CD4-positive, alpha-beta T cell (primary cell): ENCODE data around the gene ZGRF1. TPM values are rescaled to one million over a fixed set of nuclear protein-coding genes. Genes with fewer than 3 reads are reported as not detected.

Source experiments
- ATAC-seq: fragments of 200-7000 bp; cut with Tn5 transposase; one replicate; pipeline ENCODE4 v1.10.0; 2022; ENCODE audit warnings: mild to moderate bottlenecking; ENCODE audit not compliant: poor library complexity
- CTCF ChIA-PET: fragments of 350-600 bp; sonication (Branson Sonifier 250); formaldehyde crosslinking; loops from one replicate; lab custom pipeline; 2021; ENCODE audit warnings: antibody characterized with exemption, inconsistent platforms; lab: Charles Lee
- POLR2A ChIA-PET: fragments of 350-600 bp; sonication (Branson Sonifier 250); formaldehyde crosslinking; loops from one replicate; lab custom pipeline; 2021; ENCODE audit warnings: antibody characterized with exemption, inconsistent platforms; lab: Charles Lee
- DNase-seq, 14 experiments: peaks; one replicate each; pipeline ENCODE4 v3.0.0-alpha.2; 2013 to 2020; ENCODE audit warnings: mixed read lengths in 2 of 14
- H3K27ac ChIP-seq, 2 donors: one replicate each; pipeline versions ENCODE4 v1.5.1 to v1.7.0; 2013; ENCODE audit warnings: low read length in 2 of 2, low read depth in 1 of 2, mild to moderate bottlenecking in 1 of 2
- H3K27me3 ChIP-seq, 2 experiments: 1 replicate in 1 of 2; 2 replicates in 1 of 2; pipeline versions ENCODE4 v1.6.1 to v1.7.0; 2013; ENCODE audit warnings: low read length in 2 of 2, control low read depth in 1 of 2, mild to moderate bottlenecking in 1 of 2, moderate library complexity in 1 of 2; ENCODE audit not compliant: insufficient read depth in 2 of 2, control insufficient read depth in 1 of 2
- H3K36me3 ChIP-seq: one replicate; pipeline ENCODE4 v1.6.1; 2013; ENCODE audit warnings: low read length, control low read depth; ENCODE audit not compliant: insufficient read depth
- H3K4me1 ChIP-seq: one replicate; pipeline ENCODE4 v1.6.1; 2013; ENCODE audit warnings: low read length, control low read depth; ENCODE audit not compliant: insufficient read depth
- H3K4me3 ChIP-seq: one replicate; pipeline ENCODE4 v1.5.1; 2013; ENCODE audit warnings: mild to moderate bottlenecking, low read length, moderate library complexity
- H3K9me3 ChIP-seq, 2 experiments: 1 replicate in 1 of 2; 2 replicates in 1 of 2; pipeline versions ENCODE4 v1.6.1 to v1.7.0; 2013; ENCODE audit warnings: low read length in 2 of 2, mild to moderate bottlenecking in 2 of 2, control low read depth in 1 of 2, moderate library complexity in 1 of 2; ENCODE audit not compliant: control insufficient read depth in 1 of 2, insufficient read depth in 1 of 2
- H3K27ac Mint-ChIP-seq: one replicate; pipeline ENCODE4 v1.8.0; 2020; ENCODE audit warnings: mixed read lengths
- H3K27me3 Mint-ChIP-seq: one replicate; pipeline ENCODE4 v1.8.0; 2021; ENCODE audit warnings: mixed read lengths
- H3K36me3 Mint-ChIP-seq: one replicate; pipeline ENCODE4 v1.8.0; 2021; ENCODE audit warnings: low read depth, mixed read lengths
- H3K4me1 Mint-ChIP-seq: one replicate; pipeline ENCODE4 v1.8.0; 2021; ENCODE audit warnings: low read depth, mixed read lengths
- H3K4me3 Mint-ChIP-seq: one replicate; pipeline ENCODE4 v1.8.0; 2020; ENCODE audit warnings: mild to moderate bottlenecking, mixed read lengths
- H3K9me3 Mint-ChIP-seq: one replicate; pipeline ENCODE4 v1.8.0; 2020; ENCODE audit warnings: mixed read lengths
- CTCF ChIP-seq: fragments of 200-600 bp; IDR thresholded peaks from one replicate; pipeline ENCODE4 v1.8.0; 2022; ENCODE audit warnings: antibody characterized with exemption, mild to moderate bottlenecking
- intact Hi-C, 2 experiments: fragments of 100-400 bp; cut with DNase I in 1 of 2; cut with micrococcal nuclease in 1 of 2; formaldehyde crosslinking; loops; one replicate each; pipeline versions ENCODE4 v1.15.1 to v1.9.0; 2023 to 2025; cut with DNase I, micrococcal nuclease
- polyA plus RNA-seq, 2 donors: library from polyadenylated mRNA; unstranded; fragments of 120-200 nt; gene quantifications; one replicate each; pipeline ENCODE4 v1.2.1, GENCODE V29; 2013
- total RNA-seq, 174 experiments: library from RNA in 2 of 174; stranded (reverse) in 2 of 174; gene quantifications; one replicate each; pipeline ENCODE4 v1.2.3 and lab custom pipeline; 2021 to 2026

Gene ZGRF1
- 10 to 100 TPM; 11.3 to 11.7 TPM for total RNA-seq
- polyA plus RNA-seq (2013, experiment 1 of 2), result 6.7 TPM
- polyA plus RNA-seq (2013, experiment 2 of 2), result 8.9 TPM
- 4.5 to 119 (median 20.8) reads per million in 172 experiments for total RNA-seq (lab: John Stamatoyannopoulos, UW)

GRCh38 chr4:112636688-112637551 lies at the start of gene ZGRF1, which contains the start of gene LARP7:
TSS of gene ZGRF1 (minus strand) at chr4:112636909. CDS start at chr4:112633176, 3,733 bp downstream.
TSS of gene LARP7 (plus strand) at chr4:112637143. CDS start at chr4:112644670, 7,527 bp downstream.
- ATAC-seq, result peak; percentile 85
- POLR2A ChIA-PET, result interaction anchor here (0.6 to 1.1 kb wide), 5 partner anchors 113 to 363 kb away, joined by 3 to 6 read pairs (median 3); partner anchors contain the start of gene TIFA
- H3K9me3 ChIP-seq, result no peaks in the 10 kb centered on the region
- no peaks in the 10 kb centered on the region for H3K27me3 ChIP-seq
- H3K36me3 Mint-ChIP-seq, result peaks cover 24% of the 10 kb centered on the region
- H3K27ac Mint-ChIP-seq, result no peak within 1 kb of the TSS
- peak within 1 kb of the TSS; percentile 98 for H3K27ac ChIP-seq
- CTCF ChIA-PET, result no interaction called here
- TF ChIP-seq CTCF, result peak; percentile 78
- no peak within 1 kb of the TSS for H3K4me3 Mint-ChIP-seq
- peak within 1 kb of the TSS; percentile 73 for H3K4me3 ChIP-seq
- no peaks in the 10 kb centered on the region for H3K27me3 Mint-ChIP-seq
- no peaks in the 10 kb centered on the region for H3K9me3 Mint-ChIP-seq
- H3K4me1 ChIP-seq, result peaks cover 16% of the 10 kb centered on the region
- peaks cover 4% of the 10 kb centered on the region for H3K36me3 ChIP-seq
- DNase-seq, result peak; percentile 95 to 99 (median 96)
- peaks cover 18% of the 10 kb centered on the region for H3K4me1 Mint-ChIP-seq
- intact Hi-C loops, result loop anchor here (1.0 to 10.0 kb wide), 5 partner anchors 115 to 1128 kb away; partner anchors contain the start of genes AP1AR (in 1 of the 2) and CAMK2D (in 1 of the 2)

GRCh38 chr4:112680996-112681395 lies 44.3 kb upstream of the ZGRF1 start:
- Histone ChIP-seq H3K4me3 (no peak overlapping the region), H3K27ac (no peak overlapping the region), H3K36me3 (no peaks in the 10 kb centered on the region), H3K9me3 (no peaks in the 10 kb centered on the region), H3K27me3 (no peaks in the 10 kb centered on the region), H3K4me1 (no peaks in the 10 kb centered on the region)
- POLR2A ChIA-PET, result no interaction called here
- DNase-seq (no peak), ATAC-seq (no peak)
- no peak overlapping the region for H3K4me3 Mint-ChIP-seq
- H3K27ac Mint-ChIP-seq, result no peak overlapping the region
- no peaks in the 10 kb centered on the region for H3K4me1 Mint-ChIP-seq
- no peaks in the 10 kb centered on the region for H3K36me3 Mint-ChIP-seq
- TF ChIP-seq CTCF, result no peak
- CTCF ChIA-PET, result no interaction called here
- no peaks in the 10 kb centered on the region for H3K9me3 Mint-ChIP-seq
- intact Hi-C loops, result no loop called here
- H3K27me3 Mint-ChIP-seq, result peaks cover 5% of the 10 kb centered on the region

GRCh38 chr4:112677519-112678091 lies 40.9 kb upstream of the ZGRF1 start:
- H3K4me1 ChIP-seq, result no peaks in the 10 kb centered on the region
- no peak overlapping the region for H3K27ac ChIP-seq
- H3K4me3 ChIP-seq, result no peak overlapping the region
- no peak for ATAC-seq
- no peaks in the 10 kb centered on the region for H3K36me3 ChIP-seq
- Mint-ChIP-seq H3K4me3 (no peak overlapping the region), H3K27ac (no peak overlapping the region), H3K9me3 (no peaks in the 10 kb centered on the region), H3K36me3 (no peaks in the 10 kb centered on the region), H3K27me3 (no peaks in the 10 kb centered on the region), H3K4me1 (no peaks in the 10 kb centered on the region)
- TF ChIP-seq CTCF, result no peak
- ChIA-PET CTCF (no interaction called here), POLR2A (no interaction called here)
- DNase-seq, result no peak
- H3K9me3 ChIP-seq, result no peaks in the 10 kb centered on the region
- no peaks in the 10 kb centered on the region for H3K27me3 ChIP-seq
- intact Hi-C loops, result no loop called here
